Measurements from ENCODE around the gene SNAPIN.

Gene SNAPIN

GRCh38 chr1:153680120-153680403 lies 21.6 kb downstream of the SNAPIN start:
- DNase-seq, result no peak

- DNase-seq, result no peak
Measured at GRCh38 chr1:153682730-153683129, 24.2 kb downstream of the SNAPIN start.

GRCh38 chr1:153683854-153684253 lies 25.4 kb downstream of the SNAPIN start:
- DNase-seq, result no peak

GRCh38 chr1:153684892-153685291 lies 26.4 kb downstream of the SNAPIN start:
- DNase-seq, result no peak

- no peak for DNase-seq
Measured at GRCh38 chr1:153685544-153686340, 27.2 kb downstream of the SNAPIN start.

GRCh38 chr1:153687346-153688125 lies 29.0 kb downstream of the SNAPIN start:
- no peak for DNase-seq

- DNase-seq, result no peak
Measured at GRCh38 chr1:153688276-153688675, 29.8 kb downstream of the SNAPIN start.

GRCh38 chr1:153688736-153689328 lies 30.3 kb downstream of the SNAPIN start:
- DNase-seq, result no peak

- DNase-seq, result no peak
Measured at GRCh38 chr1:153693466-153693865, 35.0 kb downstream of the SNAPIN start.

- DNase-seq, result no peak
Measured at GRCh38 chr1:153696741-153697140, 38.2 kb downstream of the SNAPIN start.

GRCh38 chr1:153697191-153698019 lies 38.9 kb downstream of the SNAPIN start:
- peak; percentile 36 for DNase-seq

GRCh38 chr1:153698020-153698922 lies 39.8 kb downstream of the SNAPIN start:
- peak; percentile 78 for DNase-seq

- DNase-seq, result no peak
Measured at GRCh38 chr1:153698923-153699714, 40.6 kb downstream of the SNAPIN start.

GRCh38 chr1:153699768-153700167 lies 41.3 kb downstream of the SNAPIN start:
- DNase-seq, result no peak

GRCh38 chr1:153705484-153705883 lies 47.0 kb downstream of the SNAPIN start:
- no peak for DNase-seq

GRCh38 chr1:153711026-153711425 lies 52.5 kb downstream of the SNAPIN start:
- DNase-seq, result no peak
